HCT116 (cell line): ENCODE data around the gene ANKRD62. TPM values are rescaled to one million over a fixed set of nuclear protein-coding genes. Genes with fewer than 3 reads are reported as not detected.
"Not testable (repeated sequence)": the region's sequence is repeated elsewhere in the genome, so short reads cannot be mapped to it uniquely, and the experiment has no call there.

Experiments
- ATAC-seq: fragments of 200-7000 bp; cut with Tn5 transposase; 2 replicates; pipeline ENCODE4 v1.9.1; 2020; ENCODE audit warnings: mild to moderate bottlenecking, moderate library complexity
- BruUV-seq: library from RNA; stranded (reverse); fragments of 400-500 nt; replicated peaks from 2 replicates; lab custom pipeline; 2021; lab: Mats Ljungman, UMichigan
- CTCF ChIA-PET: fragments of 300-600 bp; sonication (Branson Sonifier 250); formaldehyde crosslinking; loops from one replicate; lab custom pipeline; 2021; ENCODE audit warnings: antibody characterized with exemption; lab: Charles Lee
- POLR2A ChIA-PET: fragments of 300-600, 350-600 bp; sonication (Branson Sonifier 250); formaldehyde crosslinking; loops from one replicate; lab custom pipeline; 2021; ENCODE audit warnings: antibody characterized with exemption; lab: Charles Lee
- RAD21 ChIA-PET, 2 experiments: fragments of 300-600 bp; sonication (Branson Sonifier 250); formaldehyde crosslinking; loops; one replicate each; lab custom pipeline; 2023; ENCODE audit warnings: low total read pairs in 2 of 2; ENCODE audit not compliant: uncharacterized antibody in 2 of 2, unreplicated experiment in 2 of 2, low non-redundant PET in 1 of 2; lab: Charles Lee
- DNase-seq: peaks from one replicate; pipeline ENCODE4 v3.0.0-alpha.2; 2010; ENCODE audit warnings: low read depth, low spot score
- H2AFZ ChIP-seq: fragments of 200-600 bp; shearing (Covaris generic), sonication (generic); 2 replicates; pipeline ENCODE4 v1.6.1; 2017; ENCODE audit warnings: low read depth, mixed run types, mixed read lengths, antibody characterized with exemption, low read length; ENCODE audit not compliant: poor library complexity, severe bottlenecking
- H3K27ac ChIP-seq: 2 replicates; pipeline ENCODE4 v1.5.1; 2012; ENCODE audit warnings: low read depth, low read length
- H3K27me3 ChIP-seq: fragments of 200-600 bp; sonication (generic); 2 replicates; pipeline ENCODE4 v1.6.1; 2016; ENCODE audit warnings: mixed run types, low read length, mixed read lengths; ENCODE audit not compliant: insufficient read depth
- H3K36me3 ChIP-seq, 2 experiments: fragments of 200-500 bp in 1 of 2; fragments of 200-600 bp in 1 of 2; sonication (Bioruptor generic) in 1 of 2; sonication (generic) in 1 of 2; 2 replicates each; pipeline versions ENCODE4 v1.5.1 to v1.6.1; 2014 to 2016; ENCODE audit warnings: low read length in 2 of 2, inconsistent platforms in 1 of 2, mixed read lengths in 1 of 2, mixed run types in 1 of 2; ENCODE audit not compliant: insufficient read depth in 2 of 2, control insufficient read depth in 1 of 2
- H3K4me1 ChIP-seq, 2 experiments: fragments of 200-600 bp in 1 of 2; sonication (generic) in 1 of 2; 2 replicates each; pipeline versions ENCODE4 v1.5.1 to v1.6.1; 2012 to 2017; ENCODE audit warnings: low read length in 2 of 2, inconsistent platforms in 1 of 2, mild to moderate bottlenecking in 1 of 2, mixed read lengths in 1 of 2, mixed run types in 1 of 2, moderate library complexity in 1 of 2; ENCODE audit not compliant: insufficient read depth in 2 of 2, control insufficient read depth in 1 of 2
- H3K4me2 ChIP-seq: fragments of 200-600 bp; sonication (generic); 2 replicates; pipeline ENCODE4 v1.6.1; 2017; ENCODE audit warnings: mixed run types, low read length, mixed read lengths
- H3K4me3 ChIP-seq, 2 experiments: fragments of 200-600 bp in 1 of 2; sonication (generic) in 1 of 2; replicated peaks in 1 of 2; 2 replicates each; pipeline ENCODE4 v1.5.1; 2011 to 2016; ENCODE audit warnings: low read length in 2 of 2, control low read depth in 1 of 2, low read depth in 1 of 2, mild to moderate bottlenecking in 1 of 2, mixed read lengths in 1 of 2, mixed run types in 1 of 2
- H3K79me2 ChIP-seq: fragments of 200-600 bp; sonication (generic); 2 replicates; pipeline ENCODE4 v1.6.1; 2017; ENCODE audit warnings: mild to moderate bottlenecking, mixed run types, low read length, moderate library complexity, mixed read lengths; ENCODE audit not compliant: insufficient read depth
- H3K9ac ChIP-seq: fragments of 200-600 bp; sonication (generic); 2 replicates; pipeline ENCODE4 v1.6.1; 2016; ENCODE audit warnings: low read length, mixed read lengths
- H3K9me2 ChIP-seq: fragments of 200-600 bp; sonication (generic), shearing (Covaris generic); 2 replicates; pipeline ENCODE4 v1.6.1; 2017; ENCODE audit warnings: mixed run types, mild to moderate bottlenecking, moderate library complexity; ENCODE audit not compliant: insufficient read depth
- H3K9me3 ChIP-seq, 2 experiments: fragments of 200-500 bp in 1 of 2; fragments of 200-600 bp in 1 of 2; sonication (Bioruptor generic) in 1 of 2; sonication (generic) in 1 of 2; 2 replicates each; pipeline ENCODE4 v1.6.1; 2014 to 2017; ENCODE audit warnings: low read length in 2 of 2, mixed read lengths in 2 of 2, inconsistent platforms in 1 of 2, low read depth in 1 of 2, mild to moderate bottlenecking in 1 of 2, mixed run types in 1 of 2, moderate library complexity in 1 of 2; ENCODE audit not compliant: control insufficient read depth in 1 of 2, insufficient read depth in 1 of 2
- H4K20me1 ChIP-seq: fragments of 200-600 bp; sonication (generic), shearing (Covaris generic); 2 replicates; pipeline ENCODE4 v1.6.1; 2017; ENCODE audit warnings: mixed run types, mild to moderate bottlenecking, moderate library complexity; ENCODE audit not compliant: insufficient read depth
- intact Hi-C: fragments of 100-400 bp; cut with micrococcal nuclease; formaldehyde crosslinking; loops from 2 replicates; pipeline ENCODE4 v1.10.0; 2022
- total RNA-seq: library from RNA; stranded (reverse); gene quantifications from one replicate; pipeline ENCODE4 v1.2.1, GENCODE V29; 2021; ENCODE audit not compliant: unreplicated experiment

The ANKRD62 gene
- total RNA-seq, 1 experiment from 2014 or later: 0.34 TPM

GRCh38 chr18:12138831-12139230 is 45.2 kb downstream of the ANKRD62 start:
- DNase-seq, POLR2A ChIA-PET, CTCF ChIA-PET, H3K27me3 ChIP-seq, H3K27ac ChIP-seq, H4K20me1 ChIP-seq, RAD21 ChIA-PET, H2AFZ ChIP-seq, H3K4me3 ChIP-seq, H3K4me2 ChIP-seq, BruUV-seq, H3K9me2 ChIP-seq, H3K79me2 ChIP-seq, H3K9me3 ChIP-seq, ATAC-seq, H3K9ac ChIP-seq, intact Hi-C loops, H3K4me1 ChIP-seq, H3K36me3 ChIP-seq: not testable (repeated sequence)

- H4K20me1 ChIP-seq, BruUV-seq, H3K79me2 ChIP-seq, H3K4me1 ChIP-seq, H3K36me3 ChIP-seq, H2AFZ ChIP-seq, RAD21 ChIA-PET, POLR2A ChIA-PET, CTCF ChIA-PET, ATAC-seq, H3K27ac ChIP-seq, H3K9ac ChIP-seq, DNase-seq, H3K4me3 ChIP-seq, intact Hi-C loops, H3K27me3 ChIP-seq, H3K9me3 ChIP-seq, H3K9me2 ChIP-seq, H3K4me2 ChIP-seq: not testable (repeated sequence)
Measured at GRCh38 chr18:12140866-12141265, 47.2 kb downstream of the ANKRD62 start.

DNA sequence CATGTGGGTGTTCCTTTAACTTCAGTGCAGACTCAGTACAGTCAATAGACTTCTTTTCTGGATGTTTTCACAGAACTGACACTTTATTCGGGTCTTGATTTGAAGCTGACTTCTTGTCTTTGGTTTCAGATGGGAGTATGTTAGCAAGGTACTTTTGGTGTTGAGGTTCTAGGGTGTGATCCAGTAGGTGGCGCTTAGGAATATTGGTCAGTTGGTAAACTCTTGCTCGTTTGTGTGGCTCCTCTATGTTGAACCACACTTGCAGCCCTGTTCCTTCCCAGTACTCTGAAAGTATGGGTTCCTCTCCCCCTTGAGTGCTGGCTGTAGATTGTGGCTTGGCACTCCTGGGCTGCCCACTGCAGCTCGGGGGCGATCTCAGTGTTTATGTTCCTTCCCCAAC is 48.1 kb downstream of the ANKRD62 start:
- RAD21 ChIA-PET, BruUV-seq, POLR2A ChIA-PET, H3K27ac ChIP-seq, H3K4me3 ChIP-seq, H3K9me3 ChIP-seq, H3K4me2 ChIP-seq, H3K9me2 ChIP-seq, intact Hi-C loops, H4K20me1 ChIP-seq, CTCF ChIA-PET, DNase-seq, H3K4me1 ChIP-seq, H3K9ac ChIP-seq, H3K79me2 ChIP-seq, H2AFZ ChIP-seq, H3K36me3 ChIP-seq, H3K27me3 ChIP-seq: not testable (repeated sequence)
- peak; percentile 68 for ATAC-seq

DNA sequence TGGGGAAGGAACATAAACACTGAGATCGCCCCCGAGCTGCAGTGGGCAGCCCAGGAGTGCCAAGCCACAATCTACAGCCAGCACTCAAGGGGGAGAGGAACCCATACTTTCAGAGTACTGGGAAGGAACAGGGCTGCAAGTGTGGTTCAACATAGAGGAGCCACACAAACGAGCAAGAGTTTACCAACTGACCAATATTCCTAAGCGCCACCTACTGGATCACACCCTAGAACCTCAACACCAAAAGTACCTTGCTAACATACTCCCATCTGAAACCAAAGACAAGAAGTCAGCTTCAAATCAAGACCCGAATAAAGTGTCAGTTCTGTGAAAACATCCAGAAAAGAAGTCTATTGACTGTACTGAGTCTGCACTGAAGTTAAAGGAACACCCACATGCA is 55.8 kb downstream of the ANKRD62 start:
- CTCF ChIA-PET, H3K27ac ChIP-seq, H4K20me1 ChIP-seq, H3K4me1 ChIP-seq, H3K79me2 ChIP-seq, DNase-seq, H3K4me2 ChIP-seq, RAD21 ChIA-PET, H3K27me3 ChIP-seq, H3K9me3 ChIP-seq, H2AFZ ChIP-seq, POLR2A ChIA-PET, H3K36me3 ChIP-seq, H3K9me2 ChIP-seq, BruUV-seq, H3K4me3 ChIP-seq, intact Hi-C loops, H3K9ac ChIP-seq: not testable (repeated sequence)
- ATAC-seq: peak; percentile 74
